Measurements from ENCODE around the gene WNT4.

Gene WNT4

DNA sequence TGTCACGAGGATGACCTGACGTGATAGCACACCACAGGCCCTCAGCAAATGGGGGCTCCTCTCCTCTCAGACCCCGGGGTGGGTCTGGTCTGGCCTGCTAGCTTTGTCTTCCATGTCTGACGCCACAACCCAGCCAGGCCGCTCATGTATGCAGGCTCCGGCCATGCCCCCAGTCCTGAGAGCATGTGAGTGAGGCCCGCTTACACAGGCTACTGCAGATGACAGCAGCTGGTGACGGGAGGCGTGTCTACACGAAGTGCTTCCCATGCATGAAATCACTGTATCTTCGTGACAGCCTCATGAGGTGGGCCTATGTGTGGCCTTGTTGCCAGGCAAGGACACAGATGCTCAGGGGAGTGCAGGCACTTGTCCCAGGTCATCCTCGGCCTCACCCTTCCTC is 16.4 kb downstream of the WNT4 start:
- no peak for TF ChIP-seq TAF1 (IDR thresholded peaks at IDR 0.05; ENCODE audit: borderline replicate concordance, low read depth, low read length)
- no peak for TF ChIP-seq POLR2A (IDR thresholded peaks at IDR 0.05; ENCODE audit: low read depth, low read length)
- no peak for TF ChIP-seq POLR2AphosphoS5 (IDR thresholded peaks at IDR 0.05; ENCODE audit: low read depth, low read length)
- DNase-seq (ENCODE audit: insufficient read length) (no peak), FAIRE-seq (no peak)

DNA sequence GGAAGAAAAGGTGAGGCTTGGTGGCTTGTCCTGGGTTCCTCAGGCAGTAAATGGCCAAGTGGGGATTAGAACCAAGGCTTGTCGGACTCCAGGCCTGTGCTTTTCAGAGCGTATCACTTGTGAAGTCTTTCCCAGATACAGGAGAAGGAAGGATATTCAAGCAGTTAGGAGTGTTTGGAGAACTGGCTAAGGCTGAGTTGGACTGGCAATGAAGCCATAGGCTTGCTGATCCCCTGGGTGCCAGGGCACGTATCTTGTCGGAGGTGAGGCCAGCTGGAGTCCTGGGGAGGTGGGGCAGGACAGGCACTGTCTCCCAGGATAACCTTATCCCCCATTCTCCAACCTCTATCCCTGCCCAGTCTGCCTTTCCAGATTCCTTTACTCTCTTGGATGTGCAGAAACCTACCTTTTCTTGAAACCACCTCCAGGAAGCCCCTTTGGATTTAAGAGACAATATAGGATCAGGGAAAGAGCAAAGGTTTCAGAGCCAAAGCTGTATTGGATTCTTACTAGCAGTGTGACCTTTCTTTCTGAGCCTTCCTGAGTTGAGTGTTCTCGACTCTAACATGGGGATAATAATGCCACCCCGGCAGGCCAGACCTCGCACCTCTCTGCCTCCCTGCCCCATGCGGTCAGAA is 18.2 kb downstream of the WNT4 start:
- DNase-seq (ENCODE audit: insufficient read length) (no peak), FAIRE-seq (no peak)
- TF ChIP-seq TAF1 (IDR thresholded peaks at IDR 0.05; ENCODE audit: borderline replicate concordance, low read depth, low read length) (no peak), POLR2A (IDR thresholded peaks at IDR 0.05; ENCODE audit: low read depth, low read length) (no peak), POLR2AphosphoS5 (IDR thresholded peaks at IDR 0.05; ENCODE audit: low read depth, low read length) (no peak)

DNA sequence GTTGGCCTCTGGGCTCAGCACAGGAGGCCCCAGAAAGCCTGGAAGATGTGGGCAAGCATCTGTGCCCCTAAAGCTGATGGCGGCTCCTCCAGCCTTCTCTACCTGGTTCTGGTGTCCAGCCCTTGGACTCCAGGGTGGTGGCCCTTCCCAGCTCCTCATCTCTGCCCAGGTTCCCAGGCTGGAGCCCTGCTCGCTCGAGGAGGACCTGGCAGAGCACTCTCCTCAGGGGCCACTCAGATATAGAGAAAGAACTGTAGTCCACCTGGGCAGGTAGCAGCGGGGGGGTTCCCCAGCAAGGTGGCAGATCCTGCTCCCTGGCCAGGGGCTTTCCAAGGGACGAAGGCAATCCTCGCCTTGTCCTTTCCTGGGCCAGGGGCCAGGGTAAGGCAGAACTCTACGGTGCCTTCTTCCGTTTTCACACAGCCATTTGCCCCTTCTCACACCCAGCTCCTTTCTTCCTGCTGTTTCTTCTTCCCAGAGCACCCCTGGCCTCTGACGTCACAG is 18.9 kb downstream of the WNT4 start:
- no peak for FAIRE-seq
- no peak for DNase-seq (ENCODE audit: insufficient read length)
- TF ChIP-seq POLR2AphosphoS5 (IDR thresholded peaks at IDR 0.05; ENCODE audit: low read depth, low read length) (no peak), TAF1 (IDR thresholded peaks at IDR 0.05; ENCODE audit: borderline replicate concordance, low read depth, low read length) (no peak)

DNA sequence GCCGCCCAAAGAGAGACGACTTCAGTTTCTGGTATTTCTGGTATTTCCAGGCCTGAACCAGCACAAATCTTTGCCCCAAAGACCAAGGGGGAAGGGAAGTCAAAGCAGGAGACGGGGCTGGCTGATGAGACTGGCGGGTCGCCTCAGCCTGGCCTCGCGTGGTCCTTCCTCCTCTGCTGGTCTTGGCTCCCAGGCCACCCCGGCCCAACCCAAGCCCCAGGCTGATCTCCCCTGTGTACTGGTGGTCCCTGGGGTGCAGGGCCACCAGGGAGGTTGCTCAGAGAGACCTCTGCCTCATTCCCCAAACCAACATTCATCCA is 19.9 kb downstream of the WNT4 start:
- no peak for TF ChIP-seq POLR2AphosphoS5 (IDR thresholded peaks at IDR 0.05; ENCODE audit: low read depth, low read length)
- TF ChIP-seq POLR2A (IDR thresholded peaks at IDR 0.05; ENCODE audit: low read depth, low read length), result no peak
- TF ChIP-seq TAF1 (IDR thresholded peaks at IDR 0.05; ENCODE audit: borderline replicate concordance, low read depth, low read length), result no peak
- DNase-seq (ENCODE audit: insufficient read length) (no peak), FAIRE-seq (no peak)

DNA sequence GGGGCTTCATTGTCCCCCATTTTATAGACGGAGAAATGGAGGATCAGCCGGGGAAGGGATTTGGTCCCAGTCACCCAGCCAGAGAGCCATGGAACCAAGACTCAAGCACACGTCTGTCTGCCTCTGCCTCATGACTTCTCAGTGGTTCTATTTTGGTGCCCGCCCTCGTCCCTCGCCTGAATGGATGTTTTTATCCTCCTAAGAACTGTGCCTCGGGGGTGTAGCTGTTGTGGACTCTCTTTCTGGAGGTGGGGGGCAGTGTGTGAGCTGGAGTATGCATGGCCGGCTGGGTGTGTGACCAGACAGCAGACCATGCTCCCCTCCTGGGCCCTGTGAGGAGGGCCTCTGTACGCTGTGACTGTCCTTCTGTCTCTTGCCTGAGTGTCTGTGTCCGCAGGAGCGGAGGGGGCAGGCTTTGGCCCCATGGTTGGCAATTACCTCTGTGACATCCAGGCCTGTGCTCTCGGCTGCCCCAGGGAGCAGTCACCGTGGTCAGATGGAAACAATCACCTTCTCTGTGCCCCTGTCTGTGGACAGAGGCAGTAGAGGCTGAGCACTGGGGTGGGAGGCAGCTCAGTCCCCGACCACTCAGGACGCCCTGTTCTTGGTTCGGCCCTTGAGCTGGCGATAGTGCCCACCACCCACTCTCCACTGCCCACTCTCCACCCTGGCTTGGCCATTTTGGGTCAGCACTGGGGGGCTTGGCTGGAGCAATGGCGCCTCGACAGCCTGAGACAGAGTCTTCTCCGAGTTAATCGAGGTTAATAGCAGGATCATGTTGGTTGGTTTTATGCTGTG is 20.4 kb downstream of the WNT4 start:
- DNase-seq (ENCODE audit: insufficient read length) (no peak), FAIRE-seq (no peak)
- TF ChIP-seq TAF1 (IDR thresholded peaks at IDR 0.05; ENCODE audit: borderline replicate concordance, low read depth, low read length) (no peak), POLR2AphosphoS5 (IDR thresholded peaks at IDR 0.05; ENCODE audit: low read depth, low read length) (no peak), POLR2A (IDR thresholded peaks at IDR 0.05; ENCODE audit: low read depth, low read length) (no peak)

DNA sequence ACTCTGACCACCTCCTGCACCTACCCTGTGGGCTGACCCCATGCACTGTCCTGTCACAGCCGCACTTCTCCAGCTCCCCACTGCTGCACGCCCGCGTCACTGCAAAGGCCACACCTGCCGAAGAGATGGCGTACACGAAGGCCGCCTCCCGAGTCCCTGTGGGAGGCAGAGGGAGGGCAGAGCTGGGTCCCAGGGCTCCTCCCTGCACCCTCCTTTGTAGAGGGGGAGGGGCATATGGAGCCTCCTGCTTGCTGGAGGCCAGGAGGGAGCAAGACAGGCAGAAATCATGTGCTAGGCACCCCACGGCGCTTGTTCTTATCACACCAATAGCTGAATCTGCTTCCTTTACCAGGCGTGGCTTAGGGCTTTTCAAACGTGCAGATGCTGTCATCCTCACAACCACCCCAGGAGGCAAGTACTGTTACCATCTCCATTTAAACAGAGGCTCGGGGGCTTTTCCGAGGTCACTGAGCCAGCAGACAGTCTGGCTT is 21.4 kb downstream of the WNT4 start:
- no peak for TF ChIP-seq TAF1 (IDR thresholded peaks at IDR 0.05; ENCODE audit: borderline replicate concordance, low read depth, low read length)
- no peak for DNase-seq (ENCODE audit: insufficient read length)
- FAIRE-seq, result no peak

DNA sequence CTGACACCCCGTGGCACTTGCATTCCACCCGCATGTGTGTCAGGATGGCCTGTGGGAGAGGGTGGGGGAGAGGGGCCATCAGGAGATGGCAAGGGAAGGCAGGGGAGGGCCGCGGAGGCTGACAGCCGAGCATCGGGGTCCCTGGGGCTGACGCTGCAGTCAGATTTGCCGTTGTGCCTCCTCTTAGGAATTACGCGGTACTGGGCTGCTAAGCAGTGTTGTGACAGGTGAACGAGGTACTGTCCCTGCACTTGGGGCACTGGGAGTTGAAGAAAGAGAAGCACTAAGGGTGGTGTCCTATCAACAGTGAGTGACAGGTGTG is 22.5 kb downstream of the WNT4 start:
- no peak for FAIRE-seq

DNA sequence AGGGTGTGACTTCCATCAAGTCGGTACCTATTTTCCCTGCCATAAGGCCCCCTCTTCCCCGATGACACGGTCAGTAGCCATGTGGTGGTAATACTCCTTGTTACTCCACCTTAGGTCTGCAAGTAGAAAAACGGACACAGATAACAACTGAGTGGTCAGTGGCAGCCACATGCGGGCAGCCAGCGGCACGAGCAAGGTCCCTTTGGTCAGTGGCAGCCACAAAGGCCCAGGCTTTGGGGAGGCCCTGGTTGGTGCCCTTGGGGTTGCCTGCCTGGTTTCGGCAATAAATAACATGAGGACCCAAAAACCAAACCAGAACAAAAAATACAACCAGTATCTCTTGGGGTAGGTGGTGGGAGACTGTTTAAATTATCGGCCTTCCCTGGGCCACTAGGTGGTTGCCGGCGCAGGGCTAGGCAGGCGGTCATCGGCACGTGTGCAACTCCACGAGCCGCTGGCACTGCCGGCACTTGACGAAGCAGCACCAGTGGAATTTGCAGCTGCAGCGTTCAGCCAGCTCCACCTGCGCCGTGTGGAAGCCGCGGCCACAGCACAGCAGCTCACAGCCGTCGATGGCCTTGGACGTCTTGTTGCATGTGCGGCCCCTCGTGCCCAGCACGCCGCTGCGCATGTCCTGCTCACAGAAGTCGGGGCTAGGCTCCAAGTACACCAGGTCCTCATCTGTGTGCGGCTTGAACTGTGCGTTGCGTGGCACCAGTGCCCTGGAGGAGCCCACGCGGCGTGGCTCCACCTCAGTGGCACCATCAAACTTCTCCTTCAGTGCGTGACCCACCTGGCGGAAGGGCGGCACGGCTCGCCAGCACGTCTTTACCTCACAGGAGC is 23.1 kb downstream of the WNT4 start:
- no peak for FAIRE-seq
- no peak for TF ChIP-seq TAF1 (IDR thresholded peaks at IDR 0.05; ENCODE audit: borderline replicate concordance, low read depth, low read length)
- no peak for TF ChIP-seq POLR2AphosphoS5 (IDR thresholded peaks at IDR 0.05; ENCODE audit: low read depth, low read length)
- no peak for TF ChIP-seq POLR2A (IDR thresholded peaks at IDR 0.05; ENCODE audit: low read depth, low read length)

More for the DNA sequence above, 22.5 kb downstream of the WNT4 start:
- TF ChIP-seq POLR2A (IDR thresholded peaks at IDR 0.05; ENCODE audit: low read depth, low read length), result no peak
- DNase-seq (ENCODE audit: insufficient read length), result no peak

DNA sequence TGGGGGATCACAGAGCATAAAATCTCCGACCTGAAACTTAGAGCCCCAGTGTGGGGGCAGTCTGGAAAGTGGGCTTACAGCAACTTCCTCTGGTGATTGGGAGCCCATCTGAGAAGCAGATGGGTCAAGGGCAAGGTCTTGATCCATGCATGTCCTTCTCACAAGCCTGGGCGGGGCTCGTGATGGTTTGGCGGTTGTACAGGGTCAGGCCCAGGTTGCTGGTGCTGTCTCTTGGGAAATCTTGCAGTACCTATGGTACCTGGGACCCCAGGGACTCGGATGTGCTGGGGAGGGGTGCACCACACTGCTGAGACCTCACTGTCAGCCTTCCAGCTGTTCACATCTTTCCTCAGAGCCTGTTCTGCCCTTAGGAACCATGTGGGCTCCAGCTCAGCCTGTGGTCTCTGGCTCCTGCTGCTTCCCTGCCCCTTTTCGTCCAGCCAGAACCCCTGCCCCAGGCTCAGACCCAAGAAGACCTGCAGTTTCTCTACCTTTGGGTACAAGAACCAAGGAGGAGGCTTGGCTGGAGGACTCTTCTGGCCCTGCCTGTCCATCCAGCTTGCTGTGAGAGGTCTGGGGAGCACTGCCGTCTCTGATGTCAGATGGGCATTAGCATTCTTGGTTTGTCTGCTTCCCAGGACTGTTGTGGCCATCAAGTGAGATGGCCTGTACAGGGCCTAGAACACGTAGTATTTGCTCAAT is 24.5 kb downstream of the WNT4 start:
- TF ChIP-seq POLR2AphosphoS5 (IDR thresholded peaks at IDR 0.05; ENCODE audit: low read depth, low read length) (no peak), POLR2A (IDR thresholded peaks at IDR 0.05; ENCODE audit: low read depth, low read length) (no peak), TAF1 (IDR thresholded peaks at IDR 0.05; ENCODE audit: borderline replicate concordance, low read depth, low read length) (no peak)
- FAIRE-seq, result no peak
- DNase-seq (ENCODE audit: insufficient read length), result no peak

More for the DNA sequence above, 23.1 kb downstream of the WNT4 start:
- DNase-seq (ENCODE audit: insufficient read length), result no peak

DNA sequence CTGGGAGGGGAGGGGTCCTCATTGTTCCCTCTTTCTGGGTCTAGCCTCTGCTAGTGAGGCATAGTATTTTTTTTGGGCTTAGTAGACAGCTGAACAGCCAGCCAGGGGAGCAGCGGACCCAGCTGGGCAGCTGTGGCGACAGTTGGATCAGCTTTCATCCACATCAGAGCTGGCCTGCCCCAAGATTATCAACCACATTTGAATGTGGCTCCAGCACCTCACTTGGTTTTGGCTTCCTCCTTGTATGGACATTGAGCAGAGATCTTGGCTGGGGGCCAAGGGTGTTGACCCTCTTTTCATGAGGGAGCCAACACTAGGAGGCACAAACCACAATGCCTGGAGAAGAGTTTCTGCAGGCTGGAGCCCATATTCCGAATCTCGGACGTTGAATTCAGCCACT is 25.0 kb downstream of the WNT4 start:
- TF ChIP-seq POLR2A (IDR thresholded peaks at IDR 0.05; ENCODE audit: low read depth, low read length) (no peak), POLR2AphosphoS5 (IDR thresholded peaks at IDR 0.05; ENCODE audit: low read depth, low read length) (no peak), TAF1 (IDR thresholded peaks at IDR 0.05; ENCODE audit: borderline replicate concordance, low read depth, low read length) (no peak)
- DNase-seq (ENCODE audit: insufficient read length) (no peak), FAIRE-seq (no peak)

DNA sequence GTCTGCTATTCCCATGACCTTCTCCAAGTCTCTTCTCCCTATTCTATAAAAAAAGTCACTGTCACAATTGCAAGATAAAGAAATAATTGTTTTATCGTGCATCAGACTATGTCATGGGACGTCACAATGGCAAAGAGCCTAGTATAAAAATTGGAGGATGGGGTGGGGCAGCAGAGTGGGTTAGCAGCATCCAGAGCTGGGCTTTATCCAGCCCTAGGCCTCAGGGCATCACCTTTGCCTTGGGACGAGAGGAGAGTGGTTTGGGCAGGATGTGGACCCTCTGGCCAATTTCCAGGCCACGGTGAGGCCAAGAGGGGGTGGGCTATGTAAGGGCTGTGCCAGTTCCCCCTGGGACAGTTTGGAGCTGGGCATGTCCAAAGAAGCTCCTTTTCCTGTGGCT is 25.7 kb downstream of the WNT4 start:
- TF ChIP-seq POLR2AphosphoS5 (IDR thresholded peaks at IDR 0.05; ENCODE audit: low read depth, low read length) (no peak), POLR2A (IDR thresholded peaks at IDR 0.05; ENCODE audit: low read depth, low read length) (no peak), TAF1 (IDR thresholded peaks at IDR 0.05; ENCODE audit: borderline replicate concordance, low read depth, low read length) (no peak)
- no peak for FAIRE-seq
- no peak for DNase-seq (ENCODE audit: insufficient read length)
